ENCODE measurements around the gene UBD.

The UBD gene

DNA sequence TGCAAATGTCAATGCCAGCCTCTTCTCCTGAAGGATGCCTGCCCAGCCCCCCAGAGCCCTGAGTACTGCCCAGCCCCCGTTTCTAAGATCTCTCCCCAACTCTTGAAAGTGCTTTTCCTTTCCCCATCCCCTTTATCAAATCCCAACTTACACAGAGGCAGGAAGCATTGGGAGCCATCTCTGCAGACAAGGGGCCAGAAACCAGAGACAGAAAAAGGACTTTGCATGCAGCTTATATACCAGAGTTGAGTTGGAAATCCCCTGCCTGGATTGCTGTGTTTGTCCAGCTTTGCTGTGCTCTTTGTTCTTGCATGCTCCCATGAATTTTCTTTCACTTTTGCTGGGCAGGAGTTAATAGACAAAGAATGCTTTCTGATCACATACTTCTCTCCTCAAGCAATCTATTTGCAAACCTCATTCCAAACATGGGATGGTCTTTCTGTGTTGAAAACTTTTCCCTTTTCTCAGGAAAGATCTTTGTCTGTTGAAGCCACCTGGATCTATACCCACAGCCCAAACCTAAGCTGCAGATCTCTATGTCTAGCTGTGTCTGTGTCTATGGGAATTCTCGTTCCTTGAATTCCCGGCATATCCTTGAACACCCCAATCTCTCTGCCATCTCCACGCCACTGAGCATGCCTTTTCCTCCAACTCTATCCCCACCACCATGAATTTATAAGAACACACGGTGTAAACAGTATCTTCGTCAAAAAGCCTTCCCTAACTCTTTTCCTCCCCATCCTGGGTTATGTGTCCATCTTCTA, at the start of gene UBD:
TSS of gene UBD (minus strand) at position 209 of the 764 bp plus-strand sequence. CDS start at position 178, 31 bp downstream.
- H3K27ac Mint-ChIP-seq = no peak within 1 kb of the TSS
- no peak for DNase-seq (ENCODE audit: low spot score in 2 of 2)

DNA sequence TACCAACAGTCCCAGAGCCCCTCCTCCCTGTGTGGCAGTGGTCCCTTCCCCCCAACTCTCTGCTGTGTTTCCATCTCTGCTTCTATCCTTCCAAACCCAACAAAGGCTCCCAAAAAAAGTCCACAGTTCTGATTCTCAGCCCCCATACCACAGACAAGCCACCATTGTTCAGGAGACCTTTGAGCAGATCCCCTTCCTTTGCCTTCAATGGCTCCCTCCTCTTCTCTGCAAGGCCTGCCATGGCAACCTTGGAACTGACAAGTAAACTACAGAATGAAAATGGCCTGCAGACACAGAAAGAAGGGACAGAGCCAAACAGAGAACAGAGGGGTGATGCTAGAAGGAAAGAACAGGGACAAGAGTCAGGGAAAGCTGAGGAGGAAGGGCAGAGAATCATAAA, 48.6 kb upstream of the UBD start:
- Mint-ChIP-seq H3K4me1 (no peaks in the 10 kb centered on the region), H3K36me3 (peaks cover 54% of the 10 kb centered on the region), H3K4me3 (no peak overlapping the region)

More for the DNA sequence above, at the start of gene UBD:
- Mint-ChIP-seq H3K4me1 (peaks cover 5% of the 10 kb centered on the region), H3K9me3 (no peaks in the 10 kb centered on the region), H3K36me3 (no peaks in the 10 kb centered on the region), H3K27me3 (peaks cover 23% of the 10 kb centered on the region), H3K4me3 (no peak within 1 kb of the TSS)
- no peak for ATAC-seq (ENCODE audit: low read depth)

DNA sequence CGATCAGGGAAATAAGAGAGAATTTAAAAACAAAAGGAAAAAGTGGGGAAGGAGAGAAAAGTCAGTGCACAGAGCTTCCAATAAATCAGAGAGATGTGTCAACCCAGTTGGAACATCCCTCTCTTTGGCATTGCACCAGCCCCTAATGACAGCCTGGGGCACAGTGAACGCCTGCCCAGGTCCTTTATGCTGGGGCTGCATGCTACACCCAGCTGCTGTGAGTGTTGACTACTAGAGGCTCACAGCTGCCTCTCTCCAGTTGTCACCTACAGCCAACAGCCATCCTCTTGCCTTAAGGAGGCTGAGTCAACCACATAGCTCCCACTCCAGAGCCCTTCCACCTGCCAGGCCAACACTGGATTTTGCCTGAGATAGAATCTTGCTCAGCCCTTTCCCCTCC, 44.4 kb upstream of the UBD start:
- ATAC-seq (ENCODE audit: low read depth) = no peak
- Mint-ChIP-seq H3K4me1 (no peaks in the 10 kb centered on the region), H3K9me3 (no peaks in the 10 kb centered on the region), H3K27me3 (no peaks in the 10 kb centered on the region), H3K36me3 (peaks cover 50% of the 10 kb centered on the region), H3K4me3 (no peak overlapping the region), H3K27ac (peak overlapping the region; percentile 60)
- DNase-seq (ENCODE audit: low spot score in 2 of 2) = no peak

More for the DNA sequence above, 48.6 kb upstream of the UBD start:
- H3K9me3 Mint-ChIP-seq = no peaks in the 10 kb centered on the region
- H3K27me3 Mint-ChIP-seq = no peaks in the 10 kb centered on the region
- H3K27ac Mint-ChIP-seq = no peak overlapping the region
- ATAC-seq (ENCODE audit: low read depth) = no peak
- no peak for DNase-seq (ENCODE audit: low spot score in 2 of 2)

DNA sequence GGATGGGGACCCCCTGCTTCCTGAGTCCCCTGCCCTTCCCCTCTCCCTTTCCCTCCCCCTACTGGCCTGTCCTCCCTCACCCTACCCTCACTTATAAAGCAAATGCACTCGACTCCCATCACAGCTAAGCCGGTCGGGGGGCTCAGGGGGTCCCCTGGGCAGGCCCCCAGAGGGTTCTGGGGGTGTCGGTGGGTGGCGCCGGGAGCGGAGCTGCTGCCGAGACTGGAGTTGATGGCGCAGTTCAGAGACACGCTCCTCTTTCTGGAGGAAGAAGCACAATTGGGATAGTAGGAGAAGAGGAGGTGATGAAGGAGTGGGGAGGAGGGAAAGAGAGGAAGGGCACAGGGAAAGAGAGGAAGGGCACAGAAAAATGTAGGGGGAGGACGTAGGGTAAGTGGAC, 43.9 kb upstream of the UBD start:
- no peaks in the 10 kb centered on the region for H3K9me3 Mint-ChIP-seq
- DNase-seq (ENCODE audit: low spot score in 2 of 2) (no peak), ATAC-seq (ENCODE audit: low read depth) (no peak)
- peak overlapping the region; percentile 60 for H3K27ac Mint-ChIP-seq
- H3K4me1 Mint-ChIP-seq = no peaks in the 10 kb centered on the region
- peaks cover 48% of the 10 kb centered on the region for H3K36me3 Mint-ChIP-seq
- H3K4me3 Mint-ChIP-seq = no peak overlapping the region
- H3K27me3 Mint-ChIP-seq = no peaks in the 10 kb centered on the region

DNA sequence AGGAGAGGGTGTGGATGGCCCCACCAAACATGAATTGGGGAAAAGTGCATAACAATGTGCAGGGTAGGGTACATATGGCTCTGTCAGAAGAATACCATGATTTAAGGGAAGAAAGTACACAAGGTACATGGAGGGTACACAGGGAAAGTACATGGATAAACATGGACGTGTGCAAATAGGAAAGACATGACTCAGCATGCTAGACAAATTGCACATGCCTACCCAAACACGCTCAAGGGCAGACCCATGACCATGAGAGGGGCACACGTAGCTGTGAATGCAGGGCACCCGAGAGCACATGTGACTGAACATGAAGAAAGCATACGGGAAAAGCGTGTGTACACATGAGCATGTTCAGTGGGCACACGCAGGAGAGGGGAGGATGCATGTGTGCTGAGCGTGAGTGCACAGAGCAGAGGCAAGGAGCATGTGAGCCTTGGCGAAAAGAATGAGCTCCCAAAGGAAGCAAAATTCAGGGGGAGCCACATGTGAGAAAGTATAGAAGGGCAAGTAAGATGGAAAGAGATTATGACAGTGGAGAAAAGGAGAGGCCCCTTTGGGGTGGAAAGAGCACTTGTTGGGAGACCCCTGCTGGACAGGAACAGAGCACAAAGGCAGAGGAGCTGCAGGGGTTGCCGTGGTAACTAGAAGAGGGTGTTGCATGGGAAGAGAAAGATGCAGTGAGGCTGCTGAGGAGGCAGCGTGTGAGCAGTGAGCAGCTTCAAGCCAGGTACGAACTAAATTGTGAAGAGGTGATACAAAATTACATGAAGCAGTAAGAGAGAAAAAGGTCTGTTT, 43.2 kb upstream of the UBD start:
- DNase-seq (ENCODE audit: low spot score in 2 of 2) (no peak), ATAC-seq (ENCODE audit: low read depth) (no peak)
- H3K4me3 Mint-ChIP-seq = no peak overlapping the region
- H3K9me3 Mint-ChIP-seq = no peaks in the 10 kb centered on the region
- H3K36me3 Mint-ChIP-seq = peaks cover 44% of the 10 kb centered on the region
- H3K27me3 Mint-ChIP-seq = no peaks in the 10 kb centered on the region
- H3K4me1 Mint-ChIP-seq = no peaks in the 10 kb centered on the region
- H3K27ac Mint-ChIP-seq = no peak overlapping the region

DNA sequence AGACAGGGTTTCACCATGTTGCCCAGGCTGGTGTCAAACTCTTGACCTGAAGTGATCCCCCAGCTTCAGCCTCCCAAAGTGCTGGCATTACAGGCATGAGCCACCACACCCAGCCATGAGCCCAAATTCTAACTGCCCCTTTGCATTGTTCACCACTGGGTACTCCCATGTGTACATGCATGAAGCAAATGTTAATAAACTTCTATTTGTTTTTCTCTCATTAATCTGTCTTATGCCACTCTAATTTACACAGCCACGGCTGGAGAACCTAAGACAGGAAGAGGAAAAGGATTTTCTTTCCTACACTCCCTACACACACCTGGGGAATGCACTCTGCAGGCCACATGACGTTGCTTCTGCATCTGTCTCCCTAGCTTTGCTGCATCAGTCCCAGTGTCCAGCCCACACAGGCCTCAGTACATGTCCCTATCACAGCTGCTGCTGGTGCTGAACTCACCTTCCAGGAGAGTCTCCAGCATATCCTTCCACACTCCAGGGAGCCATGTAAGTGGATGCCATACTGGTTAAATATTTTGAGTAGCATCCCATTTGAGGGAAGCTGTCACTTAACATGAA, 38.7 kb upstream of the UBD start:
- Mint-ChIP-seq H3K27me3 (no peaks in the 10 kb centered on the region), H3K27ac (no peak overlapping the region), H3K36me3 (peaks cover 13% of the 10 kb centered on the region), H3K4me1 (no peaks in the 10 kb centered on the region), H3K4me3 (no peak overlapping the region), H3K9me3 (no peaks in the 10 kb centered on the region)
- no peak for DNase-seq (ENCODE audit: low spot score in 2 of 2)
- no peak for ATAC-seq (ENCODE audit: low read depth)

DNA sequence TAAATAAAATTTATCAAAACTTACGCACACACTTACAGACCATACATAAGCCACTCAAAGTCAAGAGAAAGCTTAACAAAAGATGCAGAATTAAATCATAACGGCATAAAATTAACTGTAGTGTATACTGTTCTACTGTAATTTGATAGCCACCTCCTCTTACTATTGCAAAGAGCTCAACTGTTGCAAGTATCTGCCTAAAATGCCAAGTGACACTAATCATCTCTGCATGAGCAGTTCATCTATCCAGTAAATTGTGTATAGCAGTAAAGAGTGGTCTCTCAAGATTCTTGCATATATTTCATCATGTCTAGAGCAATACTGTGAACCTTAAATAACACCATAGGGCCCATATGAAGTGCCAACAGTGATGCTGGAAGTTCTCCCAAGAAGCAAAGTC, 37.7 kb upstream of the UBD start:
- H3K27ac Mint-ChIP-seq = no peak overlapping the region
- peaks cover 3% of the 10 kb centered on the region for H3K36me3 Mint-ChIP-seq
- no peak overlapping the region for H3K4me3 Mint-ChIP-seq
- no peaks in the 10 kb centered on the region for H3K27me3 Mint-ChIP-seq
- H3K9me3 Mint-ChIP-seq = no peaks in the 10 kb centered on the region
- ATAC-seq (ENCODE audit: low read depth) = no peak
- DNase-seq (ENCODE audit: low spot score in 2 of 2) = no peak
- H3K4me1 Mint-ChIP-seq = no peaks in the 10 kb centered on the region

DNA sequence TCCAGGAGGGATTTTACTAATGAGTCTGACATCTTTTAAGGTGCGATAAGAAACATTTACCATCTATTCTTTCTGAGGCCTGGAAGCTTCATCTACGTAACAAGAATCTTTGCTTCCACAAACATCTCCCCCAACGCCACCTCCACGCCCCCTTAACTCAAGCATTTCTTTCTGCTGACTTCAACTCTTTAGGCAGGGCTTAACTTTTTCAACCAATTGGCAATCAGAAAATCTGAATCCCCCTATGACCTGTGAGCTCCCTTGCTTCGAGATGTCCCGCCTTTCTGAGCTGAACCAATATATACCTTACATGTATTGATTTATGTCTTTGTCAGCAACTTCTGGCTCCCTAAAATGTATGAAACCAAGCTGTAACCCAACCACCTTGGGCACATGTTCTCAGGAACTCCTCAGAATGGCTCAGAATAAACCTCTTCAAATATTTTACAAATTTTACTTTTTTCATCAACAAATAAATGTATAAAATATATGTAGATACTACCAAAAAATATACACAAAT, 36.9 kb upstream of the UBD start:
- no peaks in the 10 kb centered on the region for H3K4me1 Mint-ChIP-seq
- no peak overlapping the region for H3K4me3 Mint-ChIP-seq
- ATAC-seq (ENCODE audit: low read depth) = no peak
- DNase-seq (ENCODE audit: low spot score in 2 of 2) = no peak
- no peaks in the 10 kb centered on the region for H3K27me3 Mint-ChIP-seq
- no peak overlapping the region for H3K27ac Mint-ChIP-seq
- no peaks in the 10 kb centered on the region for H3K36me3 Mint-ChIP-seq
- H3K9me3 Mint-ChIP-seq = no peaks in the 10 kb centered on the region

DNA sequence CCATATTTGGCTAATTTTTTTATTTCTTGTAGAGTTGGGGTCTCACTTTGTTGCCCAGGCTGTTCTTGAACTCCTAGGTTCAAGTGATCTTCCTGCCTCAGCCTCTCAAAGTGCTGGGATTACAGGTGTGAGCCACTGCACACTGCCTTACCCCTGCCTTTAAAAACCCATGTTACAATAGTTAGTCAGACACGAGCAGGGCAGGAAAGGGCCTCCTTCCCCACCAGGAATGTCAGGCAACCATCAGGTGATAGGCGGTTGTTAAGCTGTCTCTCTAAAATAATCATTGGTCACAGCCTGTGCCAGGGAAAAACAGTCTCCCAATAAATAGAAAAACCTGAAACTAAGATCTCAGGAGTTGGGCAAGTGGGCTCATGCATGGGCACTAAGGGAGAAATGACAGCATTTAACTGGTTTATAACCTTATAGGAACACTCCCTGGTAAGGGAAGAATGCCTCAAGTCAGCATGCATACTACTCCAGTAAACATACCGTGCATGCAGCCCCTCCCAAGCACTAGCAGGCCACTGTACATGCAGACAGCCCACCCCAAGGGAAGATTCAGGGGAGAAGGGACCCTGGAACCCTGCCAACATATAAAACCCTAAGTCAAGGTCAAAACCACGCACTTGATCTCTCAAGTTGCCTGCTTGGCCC, 33.8 kb upstream of the UBD start:
- no peaks in the 10 kb centered on the region for H3K9me3 Mint-ChIP-seq
- peaks cover 3% of the 10 kb centered on the region for H3K27me3 Mint-ChIP-seq
- no peak overlapping the region for H3K4me3 Mint-ChIP-seq
- ATAC-seq (ENCODE audit: low read depth) (no peak), DNase-seq (ENCODE audit: low spot score in 2 of 2) (no peak)
- H3K36me3 Mint-ChIP-seq = no peaks in the 10 kb centered on the region
- H3K4me1 Mint-ChIP-seq = no peaks in the 10 kb centered on the region
- no peak overlapping the region for H3K27ac Mint-ChIP-seq

DNA sequence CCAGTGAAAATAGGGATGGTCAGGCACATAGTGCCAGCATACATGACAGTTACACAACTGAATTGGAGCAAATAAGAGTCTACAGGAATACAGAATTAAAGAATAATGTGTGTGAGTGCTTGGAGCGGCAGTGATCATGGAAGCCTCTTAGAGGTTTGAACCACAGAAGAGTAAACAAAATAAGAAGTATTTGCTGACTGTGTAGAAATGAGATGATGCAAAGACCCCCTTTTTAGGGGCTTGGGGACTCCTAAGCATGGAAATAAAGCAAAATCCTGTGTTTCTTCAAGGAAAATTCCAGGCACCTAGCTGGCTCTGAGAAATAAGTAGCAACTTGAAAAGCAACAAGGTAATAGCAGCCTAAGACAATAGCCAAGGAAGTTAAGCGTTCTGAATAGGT, 32.1 kb upstream of the UBD start:
- no peak for DNase-seq (ENCODE audit: low spot score in 2 of 2)
- ATAC-seq (ENCODE audit: low read depth) = no peak
- Mint-ChIP-seq H3K27me3 (peaks cover 15% of the 10 kb centered on the region), H3K36me3 (no peaks in the 10 kb centered on the region), H3K4me1 (no peaks in the 10 kb centered on the region), H3K4me3 (no peak overlapping the region), H3K9me3 (no peaks in the 10 kb centered on the region), H3K27ac (no peak overlapping the region)

DNA sequence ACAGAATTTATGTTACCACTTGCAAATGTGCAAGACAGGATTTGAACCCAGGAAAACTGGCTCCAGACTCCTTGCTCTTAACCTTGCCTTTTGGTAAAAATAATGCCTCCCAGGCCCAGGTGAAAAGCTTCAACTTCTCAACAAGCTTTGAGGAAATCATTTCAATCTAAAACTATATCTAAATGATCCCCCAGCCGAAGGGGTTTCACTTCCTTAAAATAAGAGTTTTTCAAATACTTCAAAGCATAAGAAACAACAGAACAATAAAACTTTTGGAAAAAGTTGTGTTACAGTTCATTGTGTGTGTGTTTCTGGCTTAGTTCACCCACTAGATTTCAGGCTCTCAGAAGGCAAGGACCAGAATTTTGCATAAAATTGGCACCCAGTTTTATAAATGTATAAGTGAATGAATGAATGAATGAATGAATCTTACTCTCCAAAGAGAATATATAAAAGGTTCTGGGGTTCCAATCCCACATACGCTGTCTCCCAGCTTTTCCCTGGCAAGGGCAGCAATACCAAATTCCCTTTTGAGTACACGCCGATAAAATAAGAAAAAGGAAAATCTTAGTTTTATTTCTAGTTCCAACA, 30.8 kb upstream of the UBD start:
- no peak for ATAC-seq (ENCODE audit: low read depth)
- no peak overlapping the region for H3K4me3 Mint-ChIP-seq
- no peak overlapping the region for H3K27ac Mint-ChIP-seq
- no peak for DNase-seq (ENCODE audit: low spot score in 2 of 2)
- no peaks in the 10 kb centered on the region for H3K9me3 Mint-ChIP-seq
- H3K4me1 Mint-ChIP-seq = no peaks in the 10 kb centered on the region
- H3K27me3 Mint-ChIP-seq = peaks cover 21% of the 10 kb centered on the region
- H3K36me3 Mint-ChIP-seq = no peaks in the 10 kb centered on the region

DNA sequence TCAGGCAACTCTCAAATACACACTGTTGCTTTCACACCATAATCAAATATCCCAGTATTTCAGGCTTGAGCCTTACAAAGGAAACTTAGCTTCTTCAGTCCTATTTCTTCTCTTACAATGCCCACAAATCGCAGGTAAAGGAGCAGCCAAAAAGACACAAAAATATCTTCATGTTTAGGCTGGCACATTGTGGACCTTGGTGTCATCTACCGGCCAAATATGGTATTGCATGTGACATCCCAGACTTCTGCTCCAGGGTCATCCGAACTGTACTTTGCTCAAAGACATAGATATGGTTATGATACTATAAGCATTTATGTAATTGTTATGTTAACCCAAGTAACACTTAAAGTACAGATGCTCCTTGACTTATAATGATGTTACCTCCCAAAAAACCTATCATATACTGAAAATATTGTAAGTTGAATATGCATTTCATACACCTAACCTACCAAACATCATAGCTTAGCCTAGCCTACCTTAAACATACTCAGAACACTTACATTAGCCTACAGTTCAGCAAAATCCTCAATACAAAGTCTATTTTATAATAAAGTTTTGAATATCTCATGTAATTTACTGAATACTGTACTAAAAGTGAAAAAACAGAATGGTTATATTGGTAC, 30.0 kb upstream of the UBD start:
- ATAC-seq (ENCODE audit: low read depth) (peak; percentile 59), DNase-seq (ENCODE audit: low spot score in 2 of 2) (peak; percentile 62 to 64)
- Mint-ChIP-seq H3K4me1 (no peaks in the 10 kb centered on the region), H3K9me3 (no peaks in the 10 kb centered on the region), H3K27me3 (peaks cover 21% of the 10 kb centered on the region), H3K36me3 (no peaks in the 10 kb centered on the region), H3K4me3 (no peak overlapping the region), H3K27ac (no peak overlapping the region)

DNA sequence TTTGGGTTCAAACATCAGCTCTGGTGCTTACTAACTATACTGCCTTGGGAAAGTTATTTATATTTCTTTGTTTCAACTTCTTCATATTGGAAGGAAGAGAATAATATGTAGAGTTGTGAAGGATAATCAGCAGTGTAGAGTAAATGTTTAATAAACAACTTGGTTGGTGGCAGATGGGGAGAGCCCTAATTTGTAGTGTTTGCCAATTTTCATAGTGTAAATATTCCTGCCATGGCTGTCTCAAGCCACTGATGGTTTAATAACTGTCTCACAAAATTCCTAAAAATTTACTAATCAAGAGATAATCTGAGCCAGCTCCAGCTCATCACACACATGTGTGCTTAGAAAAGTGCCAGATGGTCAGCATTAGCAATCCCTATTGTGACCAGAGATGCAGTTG, 25.3 kb upstream of the UBD start, which contains the start of gene OR2H2:
TSS of gene OR2H2 (plus strand) at position 301 of the 400 bp plus-strand sequence. CDS start 2,824 bp downstream, outside the sequence.
- no peak for DNase-seq (ENCODE audit: low spot score in 2 of 2)
- H3K27me3 Mint-ChIP-seq = peaks cover 24% of the 10 kb centered on the region
- ATAC-seq (ENCODE audit: low read depth) = no peak
- H3K27ac Mint-ChIP-seq = no peak within 1 kb of the TSS
- no peak within 1 kb of the TSS for H3K4me3 Mint-ChIP-seq
- H3K4me1 Mint-ChIP-seq = no peaks in the 10 kb centered on the region
- no peaks in the 10 kb centered on the region for H3K9me3 Mint-ChIP-seq
- no peaks in the 10 kb centered on the region for H3K36me3 Mint-ChIP-seq

All from memory B cell (primary cell).